NCI-H1105 treated with DMSO at 0.1 percent for 48 hours (cell line): Measurements from ENCODE around the gene TMEM30B.
"Not testable (repeated sequence)": the region's sequence is repeated elsewhere in the genome, so short reads cannot be mapped to it uniquely, and the experiment has no call there.

Experiments used
- DNase-seq: peaks from one replicate; lab custom pipeline; 2025; lab: John Stamatoyannopoulos, UW

TMEM30B gene

GRCh38 chr14:61266436-61266835 is 14.7 kb downstream of the TMEM30B start:
- no peak for DNase-seq

- no peak for DNase-seq
Observed at GRCh38 chr14:61264651-61265050, 16.5 kb downstream of the TMEM30B start.

GRCh38 chr14:61264010-61264571 is 17.0 kb downstream of the TMEM30B start:
- DNase-seq = no peak

GRCh38 chr14:61262082-61262481 is 19.1 kb downstream of the TMEM30B start:
- no peak for DNase-seq

- no peak for DNase-seq
Observed at GRCh38 chr14:61260939-61261776, 20.0 kb downstream of the TMEM30B start.

GRCh38 chr14:61258985-61259384 is 22.2 kb downstream of the TMEM30B start:
- DNase-seq = peak; percentile 16

GRCh38 chr14:61257469-61258057 is 23.6 kb downstream of the TMEM30B start:
- DNase-seq = peak; percentile 80

GRCh38 chr14:61256826-61257468 is 24.2 kb downstream of the TMEM30B start:
- no peak for DNase-seq

- no peak for DNase-seq
Observed at GRCh38 chr14:61255968-61256367, 25.2 kb downstream of the TMEM30B start.

GRCh38 chr14:61254808-61255526 is 26.2 kb downstream of the TMEM30B start:
- no peak for DNase-seq

GRCh38 chr14:61253064-61253738 is 27.9 kb downstream of the TMEM30B start:
- DNase-seq = no peak

GRCh38 chr14:61252369-61253063 is 28.6 kb downstream of the TMEM30B start:
- peak; percentile 92 for DNase-seq

GRCh38 chr14:61250063-61250462 is 31.1 kb downstream of the TMEM30B start:
- no peak for DNase-seq

GRCh38 chr14:61247935-61248334 is 33.2 kb downstream of the TMEM30B start:
- no peak for DNase-seq

- no peak for DNase-seq
Observed at GRCh38 chr14:61246721-61247120, 34.4 kb downstream of the TMEM30B start.

GRCh38 chr14:61244009-61244408 is 37.1 kb downstream of the TMEM30B start:
- no peak for DNase-seq

- DNase-seq = no peak
Observed at GRCh38 chr14:61240206-61240605, 40.9 kb downstream of the TMEM30B start.

- DNase-seq = not testable (repeated sequence)
Observed at GRCh38 chr14:61239285-61239684, 41.9 kb downstream of the TMEM30B start.

- no peak for DNase-seq
Observed at GRCh38 chr14:61238611-61239245, 42.4 kb downstream of the TMEM30B start.

- DNase-seq = no peak
Observed at GRCh38 chr14:61234215-61234916, 46.8 kb downstream of the TMEM30B start.
